GM21447 (cell line): ENCODE measurements around the gene AFAP1L1.

Experiments used
- ATAC-seq: cut with Tn5 transposase; IDR thresholded peaks from one replicate; pipeline ENCODE4 v1.9.1; 2021; ENCODE audit not compliant: unreplicated experiment

AFAP1L1 gene

GRCh38 chr5:149344151-149344550, 72.5 kb downstream of the AFAP1L1 start:
- ATAC-seq, result no peak

GRCh38 chr5:149345147-149345891, 73.7 kb downstream of the AFAP1L1 start, which contains the start of gene GRPEL2:
TSS of gene GRPEL2 (plus strand) at chr5:149345499. CDS start at chr5:149345540, 41 bp downstream.
- peak; percentile 94 for ATAC-seq

GRCh38 chr5:149345892-149346222, 74.2 kb downstream of the AFAP1L1 start:
- peak; percentile 4 for ATAC-seq

GRCh38 chr5:149348518-149348917, 76.9 kb downstream of the AFAP1L1 start:
- ATAC-seq, result no peak

GRCh38 chr5:149349382-149349781, 77.7 kb downstream of the AFAP1L1 start:
- no peak for ATAC-seq

GRCh38 chr5:149352169-149352568, 80.5 kb downstream of the AFAP1L1 start:
- ATAC-seq, result no peak

GRCh38 chr5:149353911-149354310, 82.3 kb downstream of the AFAP1L1 start:
- ATAC-seq, result no peak

GRCh38 chr5:149355688-149356087, 84.0 kb downstream of the AFAP1L1 start:
- ATAC-seq, result no peak

GRCh38 chr5:149356391-149356790, 84.7 kb downstream of the AFAP1L1 start:
- ATAC-seq, result no peak

- peak; percentile 98 for ATAC-seq
Measured at GRCh38 chr5:149357370-149358293, 86.0 kb downstream of the AFAP1L1 start, which contains the start of gene PCYOX1L. TSS of gene PCYOX1L (plus strand) at chr5:149358046. CDS start at chr5:149358069, 23 bp downstream.

- peak; percentile 14 for ATAC-seq
Measured at GRCh38 chr5:149358294-149358651, 86.6 kb downstream of the AFAP1L1 start.

- no peak for ATAC-seq
Measured at GRCh38 chr5:149358868-149359495, 87.3 kb downstream of the AFAP1L1 start.

GRCh38 chr5:149360272-149360671, 88.6 kb downstream of the AFAP1L1 start:
- ATAC-seq, result no peak

- no peak for ATAC-seq
Measured at GRCh38 chr5:149362541-149362940, 90.9 kb downstream of the AFAP1L1 start.

- no peak for ATAC-seq
Measured at GRCh38 chr5:149363358-149363757, 91.7 kb downstream of the AFAP1L1 start.

- no peak for ATAC-seq
Measured at GRCh38 chr5:149363936-149364335, 92.3 kb downstream of the AFAP1L1 start.

GRCh38 chr5:149364719-149365118, 93.1 kb downstream of the AFAP1L1 start:
- ATAC-seq, result no peak

GRCh38 chr5:149365418-149365817, 93.8 kb downstream of the AFAP1L1 start:
- ATAC-seq, result no peak

GRCh38 chr5:149366169-149366729, 94.6 kb downstream of the AFAP1L1 start:
- ATAC-seq, result no peak

- ATAC-seq, result no peak
Measured at GRCh38 chr5:149367249-149367971, 95.8 kb downstream of the AFAP1L1 start.
